ENCODE results near the gene NRIP3.
A peak's percentile ranks its signal among the peaks of the same experiment; 100 is the strongest.
"Not testable (repeated sequence)": the region's sequence is repeated elsewhere in the genome, so short reads cannot be mapped to it uniquely, and the experiment has no call there.

Gene NRIP3

GRCh38 chr11:8971196-8971923 is 32.4 kb downstream of the NRIP3 start:
- no peak for DNase-seq (ENCODE audit: low read depth)

GRCh38 chr11:8967184-8967583 is 36.6 kb downstream of the NRIP3 start:
- no peak for DNase-seq (ENCODE audit: low read depth)

- DNase-seq (ENCODE audit: low read depth), result peak; percentile 48
Observed at GRCh38 chr11:8964324-8965320, 39.2 kb downstream of the NRIP3 start, which contains the start of gene TMEM9B. TMEM9B (minus strand) TSS chr11:8964442; CDS start chr11:8964313, 129 bp downstream.

DNA sequence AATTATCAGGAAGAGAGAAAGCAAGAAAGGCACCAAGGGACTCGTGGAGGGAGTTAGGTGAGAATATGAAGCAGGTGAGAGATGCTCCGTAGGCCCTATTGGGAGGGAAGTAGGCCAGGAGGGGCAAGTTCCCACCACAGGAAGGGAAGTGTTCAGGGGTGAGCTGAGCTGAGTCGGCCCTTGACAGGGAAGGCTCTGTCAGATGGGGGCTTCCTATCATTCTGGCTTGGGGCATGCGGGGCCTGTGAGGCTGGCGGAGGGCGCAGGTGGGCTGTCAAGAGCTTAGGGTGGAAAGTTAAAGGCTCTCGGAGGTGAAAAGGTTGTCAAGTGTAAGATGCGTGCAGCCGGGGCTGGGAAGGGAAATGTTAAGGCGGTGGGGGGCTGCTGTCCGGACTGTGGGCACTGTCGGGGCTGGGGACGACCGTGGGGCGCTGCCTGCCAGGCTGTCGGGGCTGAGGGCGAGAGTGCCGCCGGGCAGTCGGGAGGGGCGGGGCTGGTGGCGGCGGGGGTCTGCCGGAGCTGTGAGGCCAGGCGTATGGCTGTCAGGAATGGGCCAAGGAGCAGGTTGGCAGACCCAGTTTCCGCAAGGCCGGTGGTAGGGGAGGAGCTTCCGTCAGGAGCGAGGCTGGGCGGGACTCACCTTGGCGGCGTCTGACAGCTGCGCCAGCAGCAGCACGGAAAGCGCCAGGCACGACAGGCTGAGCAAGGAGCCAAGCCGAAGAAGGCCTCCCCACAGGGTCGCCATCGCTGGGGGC is 40.1 kb downstream of the NRIP3 start:
- DNase-seq (ENCODE audit: low read depth), result peak; percentile 55

DNA sequence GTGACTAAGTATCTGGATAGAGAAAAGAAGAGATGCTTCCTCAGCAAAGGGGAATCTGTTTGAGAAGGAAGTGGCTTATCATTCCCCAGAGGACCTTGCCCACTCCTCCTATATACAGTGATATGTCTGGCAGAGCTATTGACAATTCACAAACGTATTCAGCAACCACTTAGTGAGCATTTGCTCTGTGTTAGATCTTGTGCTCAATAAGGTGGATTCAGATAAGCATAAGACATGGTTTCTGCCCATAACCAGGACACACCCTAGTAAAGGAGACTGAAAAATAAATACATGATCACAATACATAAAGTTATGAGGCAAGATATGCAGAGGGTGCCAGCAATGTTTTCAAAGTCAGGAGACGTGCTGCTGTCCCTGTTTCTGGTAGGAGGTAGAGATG is 41.0 kb downstream of the NRIP3 start:
- no peak for DNase-seq (ENCODE audit: low read depth)

DNA sequence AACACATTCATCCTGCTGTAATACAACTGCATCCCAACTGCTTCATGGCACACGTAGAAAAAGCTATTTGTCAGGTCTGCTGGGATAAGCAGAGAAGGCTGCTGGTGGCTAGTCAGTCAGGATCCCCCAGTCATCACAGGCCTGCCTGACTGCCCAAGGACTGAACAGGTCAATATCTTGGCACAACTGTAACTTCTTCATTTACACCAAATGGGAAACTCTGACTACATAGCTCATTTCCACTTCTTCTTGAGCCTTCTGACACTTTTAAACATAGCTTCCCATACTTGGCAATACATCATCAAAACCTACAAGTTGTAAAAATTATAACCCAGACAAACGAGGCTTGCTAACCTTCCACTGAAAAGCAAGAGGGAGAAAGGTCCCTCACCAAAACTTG is 42.4 kb downstream of the NRIP3 start:
- DNase-seq (ENCODE audit: low read depth), result no peak

DNA sequence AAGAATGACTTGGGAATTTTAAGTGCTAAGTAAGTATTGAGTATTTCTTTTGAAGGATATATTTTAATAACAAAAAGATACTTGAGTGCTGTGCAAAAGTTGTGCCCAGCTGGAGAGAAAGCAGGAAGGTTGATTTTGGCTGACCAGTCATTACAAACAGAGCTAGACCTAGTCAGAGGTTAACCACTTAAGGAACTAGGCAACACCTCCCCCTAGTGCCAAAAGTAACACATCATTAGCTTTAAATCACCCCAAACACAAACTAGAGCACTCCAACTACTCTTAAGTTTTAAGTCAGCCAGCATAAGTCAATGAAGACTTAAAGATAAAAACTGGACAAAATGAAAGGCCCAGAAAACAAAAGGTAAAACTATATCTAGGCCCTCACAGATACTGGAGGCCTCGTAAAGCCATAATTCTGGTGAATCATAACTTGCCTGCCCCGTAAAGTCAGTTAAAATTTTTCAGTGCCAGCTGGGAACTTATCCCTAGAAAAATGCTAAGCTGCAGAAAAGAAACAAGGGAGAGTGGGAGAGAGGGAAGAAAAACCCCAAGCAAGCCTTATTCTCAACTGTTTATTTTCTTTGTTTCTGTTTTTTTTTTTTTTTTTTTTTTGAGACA is 44.1 kb downstream of the NRIP3 start:
- DNase-seq (ENCODE audit: low read depth), result no peak

DNA sequence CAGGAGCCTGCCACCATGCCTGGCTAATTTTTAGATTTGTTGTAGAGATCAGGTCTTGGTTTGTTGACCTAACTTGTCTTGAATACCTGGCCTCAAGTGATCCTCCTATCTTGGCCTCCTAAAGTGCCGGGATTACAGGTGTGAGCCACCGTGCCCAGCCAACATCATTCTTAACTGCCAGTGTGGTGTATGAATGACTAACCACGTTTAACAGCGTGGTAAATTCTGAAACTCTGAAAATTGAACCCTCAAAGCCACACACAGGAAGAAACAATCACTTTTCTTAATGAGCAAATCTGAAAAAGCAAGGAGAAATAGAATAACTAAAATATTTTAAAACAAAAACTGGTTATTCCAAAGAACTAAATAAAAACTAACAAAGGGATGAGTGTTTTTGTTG is 46.9 kb downstream of the NRIP3 start:
- DNase-seq (ENCODE audit: low read depth), result no peak

- DNase-seq (ENCODE audit: low read depth), result no peak
Observed at GRCh38 chr11:8948886-8949285, 54.9 kb downstream of the NRIP3 start.

DNA sequence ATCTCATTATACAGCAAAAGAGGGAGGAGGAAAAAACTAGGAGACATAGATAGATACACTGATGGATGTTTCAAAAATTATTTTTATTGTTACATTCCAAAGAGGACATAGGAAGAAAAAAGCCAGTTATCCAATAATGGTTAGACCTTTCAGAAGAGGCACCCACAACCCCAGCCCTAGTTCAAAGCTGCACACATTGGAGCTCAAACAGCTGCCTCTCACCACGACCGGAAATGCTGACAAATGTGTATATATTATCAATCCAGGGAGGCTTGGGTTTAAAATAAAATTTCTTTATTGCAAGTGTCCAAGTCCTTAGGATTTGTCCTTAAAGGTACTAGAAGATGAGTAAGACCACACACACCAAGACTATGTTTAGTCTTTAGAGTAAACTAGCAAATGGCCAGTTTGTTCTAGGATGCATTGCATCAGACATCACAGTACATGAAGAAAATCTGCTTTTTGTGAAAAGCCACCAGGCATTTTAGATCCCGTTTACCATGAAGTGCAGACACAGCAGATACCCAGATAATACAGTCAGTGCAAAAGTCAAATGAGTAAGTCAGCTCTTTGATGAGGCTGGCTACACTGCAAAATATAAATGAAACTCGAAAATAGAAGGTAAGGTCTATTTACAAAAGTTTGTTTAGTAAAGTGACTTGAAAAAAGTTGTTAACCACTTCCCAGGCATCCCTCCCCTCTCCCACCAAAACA is 56.4 kb downstream of the NRIP3 start:
- no peak for DNase-seq (ENCODE audit: low read depth)

DNA sequence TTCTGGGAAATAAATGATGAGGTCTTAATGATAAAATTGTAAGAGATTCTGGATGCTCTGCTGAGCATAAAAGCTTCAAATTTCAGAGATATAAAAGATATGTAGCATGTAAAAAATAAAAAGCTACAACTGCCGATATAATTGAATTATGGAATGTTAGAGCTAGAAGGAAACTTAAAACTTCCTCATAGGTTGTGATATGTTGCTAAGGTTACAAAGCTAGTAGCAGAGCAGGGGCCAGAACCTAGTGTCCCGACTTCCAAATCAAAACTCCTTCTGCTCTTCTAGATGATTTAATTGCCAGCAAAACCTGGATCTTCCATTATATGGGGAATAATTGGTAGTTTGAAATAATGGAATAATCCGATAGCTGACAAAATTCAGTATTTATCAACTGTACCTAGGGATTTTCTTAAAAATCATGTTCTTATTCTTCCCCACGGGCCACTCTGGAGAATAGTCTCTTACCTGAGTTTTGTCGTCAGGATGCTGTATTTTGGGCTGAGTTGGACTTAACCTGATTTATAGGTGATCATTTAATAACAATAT is 61.2 kb downstream of the NRIP3 start, which contains the start of gene ASCL3:
Gene ASCL3 (minus strand): TSS at position 499 of the 549 bp plus-strand sequence. CDS start 4,855 bp downstream, outside the sequence.
- no peak for DNase-seq (ENCODE audit: low read depth)

DNA sequence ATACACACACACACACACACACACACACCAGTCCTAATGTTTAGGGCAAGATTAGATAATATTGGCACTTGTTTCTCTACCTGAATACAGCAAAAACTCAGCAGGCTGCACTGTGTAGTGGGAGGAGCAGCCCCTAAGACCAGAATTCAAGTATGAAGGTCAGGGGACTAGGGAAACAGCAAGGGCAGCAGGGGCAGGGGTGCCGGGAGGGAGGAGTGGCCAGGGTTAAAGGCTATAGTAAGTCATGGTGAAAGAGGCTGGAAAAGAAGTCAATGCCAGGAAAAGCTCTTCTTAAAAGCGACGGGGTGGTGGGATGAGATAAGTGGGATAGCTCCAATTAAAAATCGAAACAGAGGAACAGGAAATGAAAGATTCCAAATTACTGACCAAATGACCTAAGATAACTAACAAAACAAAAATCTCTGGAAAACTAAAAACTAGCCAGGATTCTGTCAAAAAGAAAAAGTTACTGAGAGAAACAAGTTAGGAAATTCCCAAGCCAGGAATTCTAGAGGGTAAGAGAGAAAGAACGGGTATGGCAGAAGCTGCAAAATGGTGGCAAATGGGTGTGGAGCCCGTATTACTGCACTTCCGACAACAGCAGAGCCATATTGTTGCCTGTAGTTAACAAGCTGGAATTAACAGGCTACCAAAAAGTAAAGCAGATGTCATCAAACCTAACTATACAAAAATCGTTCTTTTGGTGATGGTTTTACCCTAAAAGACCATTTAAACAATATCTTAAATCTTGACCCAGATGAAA is 62.3 kb downstream of the NRIP3 start:
- DNase-seq (ENCODE audit: low read depth), result no peak

DNA sequence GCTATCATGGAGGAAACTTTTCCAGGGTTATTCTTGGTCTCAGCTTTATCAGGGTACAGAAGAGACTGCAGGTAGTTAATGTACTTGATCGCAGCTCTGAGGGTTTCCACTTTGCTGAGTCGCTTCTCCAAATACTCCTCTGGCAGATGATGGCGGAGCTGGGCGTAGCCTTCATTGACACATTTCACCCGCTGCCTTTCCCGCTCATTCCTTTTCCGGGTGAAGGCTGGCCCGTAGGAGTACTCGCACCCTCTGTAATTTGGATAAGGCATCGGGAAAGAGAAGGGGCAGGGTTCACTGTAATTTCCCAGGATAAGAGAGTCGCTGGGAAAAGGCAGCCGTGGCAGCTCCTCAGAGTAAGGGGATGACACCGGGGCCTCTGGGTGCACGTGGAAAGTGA is 66.1 kb downstream of the NRIP3 start:
- no peak for DNase-seq (ENCODE audit: low read depth)

GRCh38 chr11:8937159-8937558 is 66.6 kb downstream of the NRIP3 start:
- DNase-seq (ENCODE audit: low read depth), result no peak

GRCh38 chr11:8935789-8936188 is 68.0 kb downstream of the NRIP3 start:
- DNase-seq (ENCODE audit: low read depth), result not testable (repeated sequence)

DNA sequence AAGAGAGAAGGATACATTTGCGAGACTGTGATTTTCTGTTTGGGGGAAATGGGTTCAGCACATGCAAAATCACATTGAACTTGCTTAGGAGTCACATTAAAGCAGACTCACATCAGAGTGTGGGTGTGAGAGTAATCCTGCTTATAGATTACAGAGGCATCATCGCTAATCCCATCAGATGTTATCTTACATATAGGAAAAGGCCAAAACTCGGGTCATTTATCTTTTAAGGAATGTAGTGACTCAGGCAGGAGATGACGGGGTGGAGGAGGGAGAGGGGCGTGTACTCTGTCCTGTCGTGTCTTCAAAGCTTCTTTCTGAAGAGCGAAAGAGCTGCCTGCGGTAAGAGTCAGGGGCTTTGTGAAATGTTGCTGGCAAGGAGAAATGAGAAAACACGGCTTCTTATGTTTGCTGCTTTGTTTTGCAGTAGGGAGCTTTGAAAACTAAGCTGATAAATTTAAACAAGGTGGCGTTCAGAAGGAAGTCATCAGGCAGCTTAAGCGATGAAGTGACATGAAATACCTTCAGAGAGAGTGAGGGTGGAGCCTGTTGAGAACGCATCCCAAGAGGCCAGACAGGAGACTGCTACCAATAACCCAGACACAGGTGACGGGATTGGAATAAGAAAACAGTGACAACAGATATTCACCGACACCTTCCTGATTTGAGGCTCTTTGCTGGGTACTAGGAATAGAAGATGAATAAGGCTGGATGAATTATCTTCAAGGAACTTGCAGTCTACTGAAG is 68.9 kb downstream of the NRIP3 start:
- no peak for DNase-seq (ENCODE audit: low read depth)

GRCh38 chr11:8933931-8934330 is 69.9 kb downstream of the NRIP3 start:
- no peak for DNase-seq (ENCODE audit: low read depth)

DNA sequence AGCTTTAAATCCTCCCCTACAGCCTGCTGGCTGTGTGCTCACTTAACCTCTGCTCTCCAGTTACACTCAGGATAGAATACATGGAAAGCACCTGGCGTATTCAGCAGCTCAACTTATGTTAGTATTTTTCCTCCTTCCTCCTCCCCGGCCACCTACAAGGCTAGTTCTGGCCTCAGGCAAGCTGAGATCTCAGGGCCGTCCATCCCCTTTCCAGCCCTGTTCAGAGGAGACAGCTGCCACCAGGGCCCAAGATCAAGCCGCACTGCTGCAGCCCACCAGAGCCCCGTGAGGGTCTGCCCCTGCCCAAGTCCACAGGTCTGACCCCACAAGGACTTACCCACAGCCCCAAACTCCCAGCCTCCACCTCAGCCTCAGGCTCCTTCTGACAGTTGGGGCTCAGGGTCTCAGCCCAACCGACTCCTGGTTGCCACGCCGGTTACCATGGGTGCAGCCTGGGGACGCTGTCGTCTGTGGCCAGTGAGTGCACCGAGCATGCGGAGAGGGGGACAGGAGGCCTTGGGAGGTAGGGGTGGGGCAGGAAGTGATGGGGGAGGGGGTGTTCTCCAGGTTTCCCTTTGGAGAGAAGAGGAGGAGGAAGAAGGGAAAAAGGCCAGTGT is 71.1 kb downstream of the NRIP3 start, which contains the start of gene C11orf16:
Gene C11orf16 (minus strand): TSS at position 384 of the 617 bp plus-strand sequence. CDS start 639 bp downstream, outside the sequence.
- DNase-seq (ENCODE audit: low read depth), result no peak
